Uterus (tissue), 2 donors: ENCODE results near the gene ASPHD1.

Experiments
- CTCF ChIP-seq, 4 experiments: fragments of 200-600 bp in 2 of 4; fragments of 450-650 bp in 2 of 4; sonication (generic) in 2 of 4; IDR thresholded peaks; one replicate each; pipeline ENCODE4 v1.5.1; 2016 to 2019; ENCODE audit warnings: antibody characterized with exemption in 4 of 4, mild to moderate bottlenecking in 2 of 4, moderate library complexity in 1 of 4
- POLR2A ChIP-seq, 2 donors: fragments of 450-650 bp; IDR thresholded peaks; one replicate each; pipeline ENCODE4 v1.6.1; 2016; ENCODE audit warnings: antibody characterized with exemption in 2 of 2, mild to moderate bottlenecking in 1 of 2, moderate library complexity in 1 of 2

GRCh38 chr16:29852654-29853053 lies 47.6 kb upstream of the ASPHD1 start:
- TF ChIP-seq CTCF (IDR thresholded peaks at IDR 0.05) (no peak), POLR2A (IDR thresholded peaks at IDR 0.05) (no peak)
